22Rv1 (cell line): ENCODE measurements around the gene KDM2A.

Experiments used
- ZFX ChIP-seq: fragments of 450-650 bp; IDR thresholded peaks from 2 replicates; pipeline ENCODE4 v1.6.1; 2017; ENCODE audit warnings: antibody characterized with exemption, borderline replicate concordance
- TF ChIP-seq, protein P1 (sequence below): fragments of 450-650 bp; IDR thresholded peaks from 2 replicates; pipeline ENCODE4 v1.5.1; 2017; ENCODE audit warnings: mild to moderate bottlenecking

- TF ChIP-seq, protein P1, sequence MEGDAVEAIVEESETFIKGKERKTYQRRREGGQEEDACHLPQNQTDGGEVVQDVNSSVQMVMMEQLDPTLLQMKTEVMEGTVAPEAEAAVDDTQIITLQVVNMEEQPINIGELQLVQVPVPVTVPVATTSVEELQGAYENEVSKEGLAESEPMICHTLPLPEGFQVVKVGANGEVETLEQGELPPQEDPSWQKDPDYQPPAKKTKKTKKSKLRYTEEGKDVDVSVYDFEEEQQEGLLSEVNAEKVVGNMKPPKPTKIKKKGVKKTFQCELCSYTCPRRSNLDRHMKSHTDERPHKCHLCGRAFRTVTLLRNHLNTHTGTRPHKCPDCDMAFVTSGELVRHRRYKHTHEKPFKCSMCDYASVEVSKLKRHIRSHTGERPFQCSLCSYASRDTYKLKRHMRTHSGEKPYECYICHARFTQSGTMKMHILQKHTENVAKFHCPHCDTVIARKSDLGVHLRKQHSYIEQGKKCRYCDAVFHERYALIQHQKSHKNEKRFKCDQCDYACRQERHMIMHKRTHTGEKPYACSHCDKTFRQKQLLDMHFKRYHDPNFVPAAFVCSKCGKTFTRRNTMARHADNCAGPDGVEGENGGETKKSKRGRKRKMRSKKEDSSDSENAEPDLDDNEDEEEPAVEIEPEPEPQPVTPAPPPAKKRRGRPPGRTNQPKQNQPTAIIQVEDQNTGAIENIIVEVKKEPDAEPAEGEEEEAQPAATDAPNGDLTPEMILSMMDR: no peak
- no peak for TF ChIP-seq ZFX
These were observed 33.4 kb upstream of the KDM2A start for GRCh38 chr11:67085617-67086016.
